NCI-H1105 treated with DMSO at 0.1 percent for 48 hours (cell line): Measurements from ENCODE around the gene DDX21.
A peak's percentile ranks its signal among the peaks of the same experiment; 100 is the strongest.
"Not testable (repeated sequence)": the region's sequence is repeated elsewhere in the genome, so short reads cannot be mapped to it uniquely, and the experiment has no call there.

Experiments used
- DNase-seq: peaks from one replicate; lab custom pipeline; 2025; lab: John Stamatoyannopoulos, UW

The DDX21 gene

DNA sequence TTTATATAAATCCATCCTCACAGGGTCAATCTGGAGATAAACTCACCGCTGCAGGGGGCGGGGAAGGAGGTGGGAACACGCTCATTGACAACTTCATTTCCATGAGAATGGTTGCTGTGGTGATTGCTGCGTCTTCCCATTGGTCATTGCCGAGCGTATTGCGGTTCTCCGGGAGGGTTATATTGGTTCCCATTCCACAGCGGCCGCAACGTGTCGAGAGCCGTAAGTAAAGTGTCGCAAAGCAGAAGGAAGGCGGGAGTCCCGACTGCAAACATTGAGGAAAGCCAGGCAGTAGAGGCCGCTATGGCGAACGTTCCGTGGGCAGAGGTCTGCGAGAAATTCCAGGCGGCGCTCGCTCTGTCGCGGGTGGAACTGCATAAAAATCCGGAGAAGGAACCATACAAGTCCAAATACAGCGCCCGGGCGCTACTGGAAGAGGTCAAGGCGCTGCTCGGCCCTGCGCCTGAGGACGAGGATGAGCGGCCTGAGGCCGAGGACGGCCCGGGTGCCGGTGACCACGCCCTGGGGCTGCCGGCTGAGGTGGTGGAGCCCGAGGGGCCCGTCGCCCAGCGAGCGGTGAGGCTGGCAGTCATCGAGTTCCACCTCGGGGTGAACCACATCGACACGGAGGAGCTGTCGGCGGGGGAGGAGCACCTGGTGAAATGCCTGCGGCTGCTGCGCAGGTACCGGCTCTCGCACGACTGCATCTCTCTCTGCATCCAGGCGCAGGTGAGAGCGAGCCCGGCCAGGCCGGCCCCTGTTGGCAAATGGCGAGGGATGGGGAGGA lies 32.8 kb downstream of the DDX21 start, which contains the start of gene KIFBP:
Gene KIFBP, plus strand, starts transcription at position 274 of the 787 bp plus-strand sequence. Its CDS starts 30 bp downstream, at position 304.
- peak; percentile 93 for DNase-seq

DNA sequence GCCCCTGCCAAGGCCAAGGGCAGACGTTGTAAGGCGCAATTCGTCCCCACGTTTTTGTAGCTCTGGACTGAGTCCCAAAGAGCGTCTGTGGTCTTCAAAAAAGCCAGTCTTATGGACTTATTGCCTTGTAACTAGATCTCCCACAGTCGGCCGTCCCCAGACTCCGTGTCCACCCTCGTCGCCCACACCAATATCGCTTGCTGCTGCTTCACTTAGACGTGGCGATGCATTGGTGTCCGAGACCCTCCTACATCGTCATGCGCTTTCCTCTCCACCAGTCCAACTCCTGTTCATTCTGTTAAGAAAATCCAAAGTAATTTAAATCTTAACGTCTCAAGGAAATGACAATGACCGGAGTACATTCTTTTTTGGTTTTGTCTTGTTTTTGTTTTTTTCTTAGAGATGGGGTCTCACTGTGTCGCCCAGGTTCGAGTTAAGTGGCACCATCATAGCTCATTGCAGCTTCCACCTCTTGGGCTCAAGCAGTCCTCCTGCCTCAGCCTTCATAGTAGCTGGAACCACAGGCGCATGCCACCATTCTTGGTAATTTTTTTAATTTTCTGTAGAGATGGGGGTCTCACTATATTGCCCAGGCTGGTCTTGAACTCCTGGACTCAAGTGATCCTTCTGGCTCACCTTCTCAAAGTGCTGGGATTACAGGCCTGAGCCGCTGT lies 33.5 kb downstream of the DDX21 start:
- DNase-seq, result no peak

- no peak for DNase-seq
Measured at GRCh38 chr10:68992636-68993440, 36.9 kb downstream of the DDX21 start.

- DNase-seq, result no peak
Measured at GRCh38 chr10:68997211-68997610, 41.2 kb downstream of the DDX21 start.

- DNase-seq, result no peak
Measured at GRCh38 chr10:69004821-69005220, 48.9 kb downstream of the DDX21 start.

DNA sequence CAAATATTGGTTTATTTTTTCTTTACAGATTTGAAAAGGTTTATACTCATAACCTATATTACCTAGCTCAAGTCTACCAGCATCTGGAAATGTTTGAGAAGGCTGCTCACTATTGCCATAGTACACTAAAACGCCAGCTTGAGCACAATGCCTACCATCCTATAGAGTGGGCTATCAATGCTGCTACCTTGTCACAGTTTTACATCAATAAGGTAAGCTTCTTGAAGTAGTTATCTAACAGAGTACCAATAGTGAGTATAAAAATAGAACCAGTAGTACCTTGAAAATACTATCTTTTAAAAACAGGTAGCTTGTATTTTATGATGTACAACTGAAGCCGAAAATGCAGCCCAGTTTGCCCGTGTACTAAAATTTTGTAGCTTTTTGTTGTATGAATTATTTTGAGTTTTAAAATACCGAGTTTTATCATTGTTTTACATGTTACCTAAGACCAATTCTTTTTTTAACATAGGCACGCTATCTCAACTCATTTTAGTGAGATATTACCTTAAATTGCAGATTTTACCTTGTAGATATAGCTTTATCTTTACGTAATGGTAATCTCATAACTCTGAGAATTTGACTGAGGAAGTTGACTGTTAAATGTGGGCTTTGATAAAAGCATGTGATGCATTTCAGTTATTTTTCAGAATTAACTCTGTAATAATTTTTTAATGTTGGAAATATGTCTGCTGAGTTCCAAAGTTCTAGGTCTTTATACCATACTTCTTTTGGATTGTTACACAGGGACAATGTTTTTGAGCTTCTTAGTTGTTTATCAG lies 49.9 kb downstream of the DDX21 start:
- no peak for DNase-seq

GRCh38 chr10:69007260-69007659 lies 51.3 kb downstream of the DDX21 start:
- no peak for DNase-seq

- no peak for DNase-seq
Measured at GRCh38 chr10:69009360-69009759, 53.4 kb downstream of the DDX21 start.

- DNase-seq, result no peak
Measured at GRCh38 chr10:69010151-69010640, 54.2 kb downstream of the DDX21 start.

DNA sequence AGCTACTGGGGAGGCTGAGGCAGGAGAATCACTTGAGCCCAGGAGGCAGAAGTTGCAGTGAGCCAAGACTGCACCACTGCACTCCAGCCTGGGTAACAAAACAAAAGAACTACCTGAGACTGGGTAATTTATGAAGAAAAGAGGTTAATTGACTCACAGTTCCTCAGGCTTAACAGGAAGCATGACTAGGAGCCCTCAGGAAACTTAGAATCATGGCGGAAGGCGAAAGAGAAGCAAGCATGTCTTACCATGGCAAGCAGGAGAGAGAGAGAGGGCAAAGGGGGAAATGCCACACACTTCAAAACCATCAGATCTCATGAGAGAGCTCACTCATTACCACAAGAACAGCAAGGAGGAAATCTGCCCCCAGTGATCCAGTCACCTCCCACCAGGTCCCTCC lies 56.8 kb downstream of the DDX21 start:
- not testable (repeated sequence) for DNase-seq

- DNase-seq, result no peak
Measured at GRCh38 chr10:69014171-69014570, 58.2 kb downstream of the DDX21 start.

GRCh38 chr10:69018613-69019012 lies 62.6 kb downstream of the DDX21 start:
- DNase-seq, result no peak

DNA sequence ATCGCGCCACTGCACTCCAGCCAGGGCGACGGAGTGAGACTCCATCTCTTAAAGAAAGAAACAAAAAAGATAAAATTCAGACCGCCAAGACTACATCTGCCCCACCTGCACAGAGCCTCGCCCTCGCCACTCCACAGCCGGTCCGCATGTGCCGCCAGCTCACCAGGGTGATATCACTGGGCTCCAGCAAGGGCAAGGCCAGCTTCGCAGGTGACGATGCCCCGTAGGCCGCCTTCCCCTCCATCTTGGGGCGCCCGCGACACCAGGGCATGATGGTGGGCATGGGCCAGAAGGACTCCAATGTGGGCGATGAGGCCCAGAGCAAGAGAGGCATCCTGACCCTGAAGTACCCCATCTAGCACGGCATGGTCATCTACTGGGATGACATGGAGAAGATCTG lies 66.6 kb downstream of the DDX21 start:
- no peak for DNase-seq

GRCh38 chr10:69025370-69025896 lies 69.5 kb downstream of the DDX21 start:
- DNase-seq, result no peak

DNA sequence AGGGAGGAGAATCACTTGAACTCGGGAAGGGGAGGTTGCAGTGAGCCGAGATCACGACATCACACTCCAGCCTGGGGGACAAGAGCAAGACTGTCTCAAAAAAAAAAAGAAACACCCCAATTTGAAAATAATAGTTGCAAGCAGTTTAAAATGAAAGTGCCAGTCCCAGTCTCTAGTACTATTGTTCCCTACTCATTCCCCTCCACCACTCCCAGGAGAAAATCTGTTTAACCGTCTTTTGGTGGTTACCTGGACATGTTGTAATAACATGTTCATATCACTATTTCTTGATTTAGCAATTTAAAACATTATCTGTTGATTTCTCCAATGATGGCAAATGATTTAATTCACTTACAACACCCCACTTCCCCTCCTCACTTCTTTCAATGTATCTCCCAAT lies 77.3 kb downstream of the DDX21 start:
- DNase-seq, result no peak
